Measurements from ENCODE around the gene OPCML.

GRCh38 chr11:132851247-132851646 lies 681.1 kb downstream of the OPCML start:
- no peak for TF ChIP-seq CTCF (IDR thresholded peaks at IDR 0.05; ENCODE audit: low read length)
- no peak for TF ChIP-seq EZH2 (optimal IDR thresholded peaks at IDR 0.05; ENCODE audit: low read depth, low read length)
- no peak for TF ChIP-seq EZH2phosphoT487 (IDR thresholded peaks at IDR 0.05; ENCODE audit: low read length)
